ENCODE data around the gene SIRT3. TPM values are rescaled to one million over a fixed set of nuclear protein-coding genes. Genes with fewer than 3 reads are reported as not detected.
A peak's percentile ranks its signal among the peaks of the same experiment; 100 is the strongest.
"Not testable (repeated sequence)": the region's sequence is repeated elsewhere in the genome, so short reads cannot be mapped to it uniquely, and the experiment has no call there.

SIRT3 gene
- total RNA-seq, 1 donor from 2014 or later: 33.7 TPM

DNA sequence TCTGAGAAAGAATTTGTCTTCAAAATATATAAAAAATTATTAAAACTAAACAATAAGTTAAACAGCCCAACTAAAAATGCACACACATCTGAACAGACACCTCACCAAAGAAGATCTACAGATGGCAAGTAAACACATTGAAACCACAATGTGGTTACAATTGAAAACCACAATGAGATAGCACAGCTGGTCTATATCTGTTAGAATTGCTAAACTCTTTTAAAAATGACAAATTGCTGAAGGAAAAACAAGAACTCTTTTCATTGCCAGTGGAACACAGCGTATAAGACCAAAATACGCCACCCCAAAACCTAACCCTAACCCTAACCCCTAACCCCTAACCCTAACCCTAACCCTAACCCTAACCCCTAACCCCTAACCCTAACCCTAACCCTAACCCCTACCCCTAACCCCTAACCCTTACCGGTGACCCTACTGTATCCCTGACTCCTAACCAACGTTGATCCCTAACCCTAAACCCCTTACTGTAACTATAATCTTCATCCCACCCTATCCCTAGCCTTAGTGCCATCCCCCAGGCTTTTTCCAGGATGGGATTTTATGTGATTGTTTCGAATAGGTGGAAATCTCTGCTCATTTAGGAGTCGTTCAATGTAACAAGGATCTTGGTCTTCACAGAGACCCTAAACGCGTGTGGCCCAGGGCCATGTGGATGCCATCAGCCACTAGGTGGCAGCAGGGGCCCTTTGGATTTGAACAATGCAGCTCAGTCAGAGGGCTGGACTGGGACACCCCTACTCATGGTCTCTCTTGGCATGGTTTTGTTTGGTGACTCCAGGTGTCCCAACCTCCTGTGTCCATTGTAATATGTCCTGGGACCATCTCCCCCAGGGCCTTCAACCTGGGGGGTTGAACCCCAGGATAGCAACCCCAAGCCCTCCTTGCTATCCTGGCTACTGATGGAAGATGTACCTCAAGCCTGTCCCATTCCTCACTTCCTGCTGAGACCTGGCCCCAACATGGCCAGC, 44.4 kb downstream of the SIRT3 start:
- H3K9me3 Mint-ChIP-seq; H3K27me3 Mint-ChIP-seq; H3K4me1 Mint-ChIP-seq (ENCODE audit: unreplicated experiment); H3K36me3 Mint-ChIP-seq; H3K4me3 Mint-ChIP-seq; DNase-seq (ENCODE audit: extremely low spot score, unreplicated experiment); H3K27ac Mint-ChIP-seq: not testable (repeated sequence)
- peak; percentile 46 for TF ChIP-seq CTCF (conservative IDR thresholded peaks at IDR 0.05)

GRCh38 chr11:190546-190945, 45.6 kb downstream of the SIRT3 start:
- H3K4me1 Mint-ChIP-seq (ENCODE audit: unreplicated experiment); H3K4me3 Mint-ChIP-seq; H3K27ac Mint-ChIP-seq; H3K36me3 Mint-ChIP-seq; DNase-seq (ENCODE audit: extremely low spot score, unreplicated experiment); H3K9me3 Mint-ChIP-seq; H3K27me3 Mint-ChIP-seq: not testable (repeated sequence)

DNA sequence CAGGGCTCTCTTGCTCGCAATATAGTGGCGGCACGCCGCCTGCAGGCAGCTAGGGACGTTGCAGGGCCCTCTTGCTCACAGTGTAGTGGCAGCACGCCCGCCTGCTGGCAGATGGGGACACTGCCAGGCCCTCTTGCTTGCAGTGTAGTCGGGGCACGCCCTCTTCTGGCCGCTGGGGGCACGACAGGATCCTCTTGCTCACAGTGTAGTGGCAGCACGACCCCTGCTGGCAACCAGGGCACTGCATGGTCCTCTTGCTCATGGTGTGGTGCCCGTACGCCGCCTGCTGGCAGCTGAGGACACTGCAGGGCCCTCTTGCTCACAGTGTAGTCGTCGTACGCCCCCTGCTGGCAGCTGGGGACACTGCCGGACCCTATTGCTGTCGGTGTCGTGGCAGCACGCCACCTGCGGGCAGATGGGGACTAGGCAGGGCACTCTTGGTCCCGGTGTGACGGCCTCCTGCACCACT, 46.3 kb downstream of the SIRT3 start:
- not testable (repeated sequence) for H3K27ac Mint-ChIP-seq; H3K4me1 Mint-ChIP-seq (ENCODE audit: unreplicated experiment); H3K4me3 Mint-ChIP-seq; H3K36me3 Mint-ChIP-seq; DNase-seq (ENCODE audit: extremely low spot score, unreplicated experiment); H3K9me3 Mint-ChIP-seq; H3K27me3 Mint-ChIP-seq
- peak; percentile 31 for TF ChIP-seq CTCF (conservative IDR thresholded peaks at IDR 0.05)

- not testable (repeated sequence) for H3K27me3 Mint-ChIP-seq; H3K27ac Mint-ChIP-seq; H3K36me3 Mint-ChIP-seq; DNase-seq (ENCODE audit: extremely low spot score, unreplicated experiment); H3K4me1 Mint-ChIP-seq (ENCODE audit: unreplicated experiment); H3K9me3 Mint-ChIP-seq; H3K4me3 Mint-ChIP-seq
Measured at GRCh38 chr11:189200-189783, 46.9 kb downstream of the SIRT3 start.

- not testable (repeated sequence) for H3K36me3 Mint-ChIP-seq; H3K27me3 Mint-ChIP-seq; H3K4me1 Mint-ChIP-seq (ENCODE audit: unreplicated experiment); H3K4me3 Mint-ChIP-seq; H3K9me3 Mint-ChIP-seq; DNase-seq (ENCODE audit: extremely low spot score, unreplicated experiment); H3K27ac Mint-ChIP-seq
- TF ChIP-seq CTCF (conservative IDR thresholded peaks at IDR 0.05): peak; percentile 45
Measured at GRCh38 chr11:180242-180641, 55.9 kb downstream of the SIRT3 start.

Other genes starting within 250 kb of the SIRT3 start
- not detected in 2 replicates for gene SCGB1C1, start 43.3 kb downstream of the SIRT3 start, total RNA-seq (ENCODE audit: low replicate concordance)
- gene BET1L, start 28.9 kb downstream of the SIRT3 start, total RNA-seq (ENCODE audit: low replicate concordance): 48.4 and 59.5 TPM in 2 replicates
- gene RIC8A, start 28.6 kb downstream of the SIRT3 start, total RNA-seq (ENCODE audit: low replicate concordance): 106 and 114 TPM in 2 replicates
- gene PSMD13, start 634 bp upstream of the SIRT3 start, total RNA-seq (ENCODE audit: low replicate concordance): 112 and 115 TPM in 2 replicates
- gene NLRP6, start 42.1 kb upstream of the SIRT3 start, total RNA-seq (ENCODE audit: low replicate concordance): 0.19 TPM in 1 of 2 replicates, not detected in the other
- 12.6 and 32.5 TPM in 2 replicates for gene PGGHG, start 52.8 kb upstream of the SIRT3 start, total RNA-seq (ENCODE audit: low replicate concordance)
- not detected in 2 replicates for gene IFITM5, start 63.2 kb upstream of the SIRT3 start, total RNA-seq (ENCODE audit: low replicate concordance)
- gene IFITM2, start 71.5 kb upstream of the SIRT3 start, total RNA-seq (ENCODE audit: low replicate concordance): 109 and 238 TPM in 2 replicates
- 34.1 and 192 TPM in 2 replicates for gene IFITM1, start 77.7 kb upstream of the SIRT3 start, total RNA-seq (ENCODE audit: low replicate concordance)
- 175 and 354 TPM in 2 replicates for gene IFITM3, start 84.5 kb upstream of the SIRT3 start, total RNA-seq (ENCODE audit: low replicate concordance)
- gene B4GALNT4, start 133.2 kb upstream of the SIRT3 start, total RNA-seq (ENCODE audit: low replicate concordance): 95.0 and 185 TPM in 2 replicates
- gene PKP3, start 157.9 kb upstream of the SIRT3 start, total RNA-seq (ENCODE audit: low replicate concordance): 51.6 and 156 TPM in 2 replicates
- 36.2 and 44.0 TPM in 2 replicates for gene SIGIRR, start 178.7 kb upstream of the SIRT3 start, total RNA-seq (ENCODE audit: low replicate concordance)
- 25.3 and 66.6 TPM in 2 replicates for gene ANO9, start 205.7 kb upstream of the SIRT3 start, total RNA-seq (ENCODE audit: low replicate concordance)
- 33.6 and 46.9 TPM in 2 replicates for gene PTDSS2, start 213.9 kb upstream of the SIRT3 start, total RNA-seq (ENCODE audit: low replicate concordance)